Daoy (cell line): Measurements from ENCODE around the gene NHSL1. TPM values are rescaled to one million over a fixed set of nuclear protein-coding genes. Genes with fewer than 3 reads are reported as not detected.
"Not testable (repeated sequence)": the region's sequence is repeated elsewhere in the genome, so short reads cannot be mapped to it uniquely, and the experiment has no call there.

Experiments used
- DNase-seq: peaks from one replicate; pipeline ENCODE4 v3.0.0-alpha.2; 2015; ENCODE audit warnings: low read depth
- total RNA-seq: library from RNA; depleted of rRNA; stranded (reverse); fragments of >200 nt; shearing (Covaris generic); gene quantifications from 2 replicates; pipeline ENCODE4 v1.2.3, GENCODE V29; 2014

Gene NHSL1
- total RNA-seq, 1 experiment from 2014 or later = 4.2 TPM

DNA sequence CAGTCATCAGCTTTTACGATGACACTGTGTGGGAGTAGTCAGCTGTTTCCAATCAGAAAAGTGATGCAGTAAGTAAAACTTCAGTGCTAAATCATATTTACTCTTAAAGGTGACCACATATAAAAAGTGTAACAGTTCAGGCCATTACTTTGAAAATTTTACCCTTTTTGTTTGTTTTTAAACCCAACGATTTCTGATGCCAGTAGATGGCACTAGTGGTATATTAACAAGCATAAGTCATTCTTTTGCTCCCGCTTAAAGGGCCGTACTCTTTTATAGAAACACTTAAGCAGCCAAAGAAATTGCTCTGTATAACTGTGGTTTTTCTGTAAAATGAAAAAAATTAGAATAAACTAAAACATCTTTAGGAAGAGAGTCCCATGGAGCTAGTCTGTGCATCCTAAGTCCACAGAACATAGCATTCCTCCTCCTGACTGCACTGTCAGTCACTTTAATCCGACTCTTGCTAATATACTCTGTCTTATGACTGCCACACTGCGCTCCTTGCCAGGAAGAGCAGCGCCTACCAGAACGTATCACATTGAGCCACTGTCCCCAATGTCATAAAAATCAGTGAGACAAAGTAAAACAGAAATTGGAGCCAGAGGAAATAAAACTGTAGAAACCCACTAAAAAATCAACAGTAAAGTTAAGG lies 70.2 kb downstream of the NHSL1 start:
- no peak for DNase-seq

DNA sequence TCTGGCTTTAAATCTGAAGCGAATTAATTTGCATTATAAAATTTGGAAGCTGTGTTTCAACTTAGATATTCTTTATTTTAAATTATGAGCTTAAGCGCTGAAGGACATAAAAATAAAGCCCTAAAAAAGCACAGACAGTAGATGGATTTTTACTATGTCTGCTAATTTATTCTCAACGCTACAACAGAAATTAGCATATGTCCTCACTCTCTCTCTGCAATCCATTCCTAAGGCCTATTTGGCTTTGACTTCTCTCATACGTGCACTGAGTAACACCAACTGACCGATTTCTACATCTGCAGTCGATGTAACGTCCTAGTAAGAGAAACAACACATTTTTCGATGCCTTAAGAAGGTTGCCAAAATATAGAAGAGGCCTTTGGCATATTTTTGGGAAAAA lies 71.6 kb downstream of the NHSL1 start:
- DNase-seq = no peak

DNA sequence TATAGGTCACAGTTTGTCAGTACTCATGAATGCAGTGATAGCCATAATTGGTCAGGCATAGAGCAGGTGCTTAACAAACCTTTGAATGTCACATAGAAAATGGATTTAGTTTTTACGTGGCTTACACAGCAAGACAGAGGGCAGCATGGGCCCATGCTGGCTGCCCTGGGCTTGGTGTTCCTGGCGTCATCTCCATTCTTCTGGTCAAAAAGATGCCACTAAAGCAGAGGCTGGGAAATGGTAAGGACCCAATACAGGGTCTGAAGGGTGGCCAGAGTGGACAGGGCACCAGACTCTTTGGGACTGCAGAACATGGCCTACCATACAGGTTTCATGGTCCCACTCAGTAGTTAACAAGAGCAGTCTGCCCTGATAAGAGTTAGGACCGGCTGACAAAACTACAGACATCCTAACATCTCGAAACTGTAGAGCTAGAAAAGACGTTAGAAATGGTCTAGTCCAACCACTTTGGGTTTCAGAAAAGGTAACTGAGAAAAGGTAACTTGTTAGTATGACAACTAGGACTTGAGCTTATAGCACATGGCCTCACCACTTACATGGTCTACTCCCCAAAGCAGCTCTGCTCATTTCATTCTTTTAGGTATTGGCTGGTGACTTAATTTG lies 72.7 kb downstream of the NHSL1 start:
- no peak for DNase-seq

DNA sequence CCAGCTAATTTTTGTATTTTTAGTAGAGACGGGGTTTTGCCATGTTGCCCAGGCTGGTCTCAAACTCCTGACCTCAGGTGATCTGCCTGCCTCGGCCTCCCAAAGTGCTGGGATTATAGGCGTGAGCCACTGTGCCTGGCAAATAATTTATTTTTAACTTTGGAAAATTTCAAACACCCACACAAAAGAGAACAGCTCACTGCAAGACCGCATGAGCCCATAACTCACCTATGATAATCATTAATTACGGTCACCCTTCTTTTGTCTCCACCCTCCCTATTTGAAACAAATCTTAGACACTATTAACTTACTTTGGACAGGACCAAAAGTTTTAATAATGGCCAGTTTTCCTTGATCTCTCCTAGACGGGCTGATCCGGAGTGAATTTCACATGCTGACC lies 74.0 kb downstream of the NHSL1 start:
- DNase-seq = not testable (repeated sequence)

DNA sequence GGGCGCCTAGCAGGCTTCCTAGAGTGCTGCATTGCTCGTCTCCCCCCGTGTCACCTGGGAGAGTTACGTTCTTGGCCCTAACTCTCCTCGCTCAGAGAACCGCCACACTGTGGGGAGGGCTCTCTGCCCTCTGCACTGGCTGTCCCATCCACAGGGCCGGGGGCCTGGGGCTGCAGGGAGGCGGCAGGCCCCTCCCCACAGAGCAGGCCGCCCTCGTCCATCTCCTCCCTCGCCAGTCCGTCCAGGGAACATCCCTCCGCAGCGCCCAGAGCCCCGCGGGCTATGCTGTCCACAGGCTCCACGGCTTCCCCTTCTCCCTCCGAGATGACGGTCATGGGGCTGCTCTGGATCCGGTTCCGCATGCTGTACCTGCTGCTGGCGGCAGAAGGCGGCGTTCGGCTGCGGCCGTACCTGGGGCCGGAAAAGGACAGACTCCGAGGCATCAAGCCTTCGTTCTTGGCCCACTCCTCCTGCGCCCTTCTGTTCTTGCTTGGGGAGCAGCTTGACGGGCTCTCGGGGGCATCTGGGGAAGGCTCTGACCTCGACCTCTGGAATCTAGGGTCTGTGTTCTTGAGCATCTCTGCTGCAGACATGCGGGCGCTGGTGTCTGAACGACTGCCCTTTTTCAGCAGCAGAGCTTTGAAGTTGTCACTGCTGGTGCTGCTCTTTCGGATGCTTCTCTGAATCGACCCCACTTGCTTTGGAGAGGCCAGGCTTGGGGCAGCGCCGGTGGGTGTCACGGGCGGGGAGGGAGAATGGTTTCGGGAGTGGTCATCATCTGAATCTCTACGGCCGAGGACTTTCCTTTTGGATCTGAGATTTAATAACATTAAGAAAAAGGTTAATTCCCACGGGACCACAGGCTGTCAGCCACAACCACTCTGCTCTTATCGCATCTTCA lies 75.0 kb downstream of the NHSL1 start:
- DNase-seq = no peak

DNA sequence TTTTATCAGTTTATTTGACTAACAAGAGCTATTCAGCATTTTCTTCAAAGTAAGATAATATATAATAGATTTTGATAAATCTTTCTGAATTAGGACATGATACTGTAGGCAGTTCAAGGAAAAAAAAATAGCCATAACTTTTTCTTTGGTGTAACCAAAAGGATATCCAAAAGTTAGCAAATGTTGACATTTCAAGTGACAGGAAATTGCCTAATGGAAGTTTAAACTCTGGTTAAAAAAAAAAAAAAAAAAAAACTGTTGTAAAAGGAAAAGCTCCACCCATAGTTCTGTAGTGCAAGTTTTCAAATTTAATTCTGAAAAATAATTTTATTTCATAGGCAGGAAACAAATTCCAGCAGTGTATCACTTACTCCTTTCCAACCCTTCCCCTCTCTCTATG lies 76.4 kb downstream of the NHSL1 start:
- no peak for DNase-seq

DNA sequence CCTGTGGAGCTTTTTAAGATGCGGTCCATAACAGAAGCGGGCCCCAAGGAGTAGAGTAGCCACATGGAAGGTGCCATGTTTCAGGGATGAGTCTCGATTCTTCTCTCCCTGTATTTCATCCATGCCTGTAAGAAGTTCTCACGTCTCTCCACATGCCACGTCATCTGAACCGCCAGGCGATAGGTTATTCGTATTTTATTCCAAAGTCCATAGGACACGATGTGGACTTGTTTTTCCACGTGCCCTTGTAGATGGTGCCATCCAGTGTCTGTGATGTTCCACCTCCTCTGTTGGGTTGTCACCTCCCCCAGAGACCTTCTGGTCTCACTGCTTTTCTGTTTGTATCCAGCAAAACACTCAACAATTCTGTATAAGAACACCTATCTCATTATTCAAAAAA lies 77.7 kb downstream of the NHSL1 start:
- DNase-seq = no peak

DNA sequence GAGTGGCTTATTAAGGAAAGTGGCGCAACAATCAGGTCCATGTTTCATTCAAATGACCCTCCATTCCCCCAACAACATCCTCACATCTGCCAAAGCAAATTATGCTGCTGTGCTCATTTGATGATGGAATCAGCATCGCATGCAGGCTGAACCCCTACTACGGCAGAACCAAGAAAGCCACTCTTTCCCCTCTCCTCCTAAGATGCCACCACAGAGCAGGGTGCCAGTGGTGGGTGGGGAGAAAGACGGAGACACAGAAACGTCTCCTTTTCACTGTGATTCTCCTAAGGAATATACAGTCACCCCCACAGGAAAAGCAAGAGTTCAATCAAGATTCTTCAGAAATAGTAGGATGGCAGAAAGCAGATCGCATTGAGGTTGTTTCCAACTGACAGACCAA lies 78.2 kb downstream of the NHSL1 start:
- DNase-seq = no peak

DNA sequence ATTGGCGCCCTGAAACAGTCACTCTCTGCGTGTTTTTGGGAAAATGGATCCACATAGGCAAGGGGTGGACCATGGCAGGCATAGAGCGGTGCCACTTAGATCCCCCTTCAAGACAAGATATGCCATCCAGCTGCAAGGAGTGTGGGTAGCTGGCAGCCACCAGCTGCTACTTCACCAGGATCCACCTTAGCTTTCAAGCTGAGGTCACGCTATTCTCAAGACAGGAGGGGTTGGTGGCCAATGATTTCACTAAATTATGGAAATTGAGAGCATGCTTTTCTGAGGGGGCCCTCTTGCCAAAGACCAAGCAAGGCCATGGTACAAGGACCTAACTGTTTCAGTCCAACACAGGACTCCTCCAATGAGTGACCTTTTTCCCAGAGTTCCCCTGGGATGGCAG lies 78.9 kb downstream of the NHSL1 start:
- DNase-seq = no peak

DNA sequence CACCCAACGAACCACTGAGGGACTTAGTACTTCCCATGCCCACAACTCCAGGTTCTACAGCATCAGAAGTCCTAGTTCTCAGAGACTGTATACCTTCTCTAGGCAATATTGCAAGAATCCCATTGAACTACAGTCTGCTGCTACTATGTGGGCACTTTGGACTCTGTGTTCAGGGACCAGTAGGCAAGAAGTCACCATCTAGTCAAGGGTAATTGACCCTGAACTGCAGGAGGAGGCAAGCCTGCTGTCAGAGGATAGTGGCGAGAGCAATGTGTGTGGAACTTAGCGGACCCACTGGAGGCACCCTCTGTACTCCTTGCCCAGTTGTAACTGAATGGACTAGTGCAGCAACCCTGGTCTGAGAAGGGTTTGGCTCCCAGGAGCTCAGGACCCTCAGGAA lies 79.5 kb downstream of the NHSL1 start:
- DNase-seq = no peak

DNA sequence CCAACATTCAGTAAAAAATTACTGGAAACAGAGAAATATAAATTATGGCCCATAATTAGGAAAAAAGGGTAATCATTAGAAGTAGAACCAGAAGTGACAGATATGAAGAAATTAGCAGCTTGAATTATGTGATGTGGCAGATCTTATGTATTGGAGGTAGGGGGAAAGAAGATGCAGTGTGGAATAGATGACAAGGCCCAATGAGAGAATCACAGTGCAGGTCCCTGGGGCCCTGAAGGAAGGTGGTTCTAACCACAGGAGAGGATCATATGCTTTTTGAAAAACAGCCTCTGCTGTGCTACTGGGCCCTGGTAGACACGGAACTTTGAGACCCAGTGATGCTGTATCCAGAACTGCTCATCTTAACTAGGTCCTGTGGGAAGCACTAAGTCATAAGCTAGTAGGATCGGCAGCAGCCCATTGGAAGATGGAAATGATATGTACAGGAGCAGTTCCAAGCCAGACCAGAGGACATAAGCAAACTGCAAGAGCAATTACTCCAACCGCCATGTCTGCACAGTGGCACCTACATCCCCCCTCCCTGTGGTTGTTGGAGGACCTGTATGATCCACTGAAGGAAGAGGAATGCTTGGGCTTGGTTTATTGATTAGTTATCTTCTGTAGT lies 81.1 kb downstream of the NHSL1 start:
- DNase-seq = no peak

DNA sequence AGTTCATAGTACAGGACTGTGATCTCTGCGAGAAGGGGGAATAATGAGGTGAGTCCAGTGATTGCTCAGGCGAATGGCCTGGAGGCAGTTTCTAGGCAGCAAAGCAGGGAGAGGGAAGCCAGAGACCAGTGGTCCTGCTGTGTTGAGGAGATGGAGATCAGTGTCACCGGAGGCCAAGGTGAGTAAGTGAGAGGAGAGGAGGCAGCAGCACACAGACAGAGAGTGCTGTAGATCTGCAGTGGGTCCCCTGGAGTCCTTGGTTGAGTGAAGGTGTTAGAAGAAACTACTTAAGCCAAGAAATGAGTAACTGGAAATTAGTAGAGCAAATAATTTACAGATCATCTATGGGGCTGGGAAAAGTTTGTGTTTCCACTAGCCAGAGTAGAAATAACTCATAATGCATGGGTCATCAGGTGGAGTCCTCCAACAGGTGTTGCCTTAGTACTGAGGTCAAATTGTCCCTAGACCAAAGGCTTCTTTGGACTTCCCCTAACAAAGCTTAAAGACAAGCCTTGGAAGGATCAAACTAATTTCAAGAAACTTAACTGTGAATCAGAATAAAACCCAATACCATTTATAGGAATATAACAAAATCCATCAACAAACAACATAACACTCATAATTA lies 81.7 kb downstream of the NHSL1 start:
- no peak for DNase-seq

DNA sequence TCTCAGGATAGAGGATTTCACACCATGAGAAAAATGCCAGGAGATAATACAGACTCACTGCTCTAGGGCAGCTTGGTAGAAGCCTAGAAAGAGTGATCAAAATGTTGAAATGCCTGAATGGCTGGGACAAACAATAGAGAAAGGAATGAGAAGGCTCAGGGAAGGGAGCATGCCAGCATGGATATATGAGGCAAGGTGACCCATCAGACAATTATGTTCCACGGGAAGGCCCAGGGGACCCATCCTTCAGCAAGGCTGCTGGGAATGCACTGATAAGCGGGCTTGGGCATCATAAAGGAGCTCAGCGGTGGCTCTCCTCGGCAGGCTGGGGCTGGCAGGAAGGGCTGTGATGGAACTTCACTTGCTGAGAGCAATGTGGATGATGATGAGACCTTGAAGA lies 83.1 kb downstream of the NHSL1 start:
- DNase-seq = no peak

DNA sequence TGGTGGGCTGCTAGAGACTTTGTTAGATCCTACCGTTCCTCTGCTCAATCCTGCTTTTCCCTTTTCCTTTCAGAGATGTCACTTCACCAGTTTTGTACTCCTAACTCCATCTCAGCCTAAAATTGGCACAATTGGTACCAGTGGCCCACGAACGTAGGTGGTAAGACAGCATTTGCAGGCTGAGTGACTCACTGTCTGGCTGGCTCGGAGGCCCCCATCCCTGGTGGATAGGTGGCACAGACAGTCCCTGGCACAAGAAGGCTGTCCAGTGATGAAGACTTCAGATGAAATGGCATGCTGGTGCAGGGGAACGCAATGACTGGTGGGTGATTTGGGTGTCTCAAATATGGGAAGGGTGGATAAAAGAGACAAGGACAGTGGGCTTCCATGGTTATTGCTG lies 84.2 kb downstream of the NHSL1 start:
- no peak for DNase-seq

DNA sequence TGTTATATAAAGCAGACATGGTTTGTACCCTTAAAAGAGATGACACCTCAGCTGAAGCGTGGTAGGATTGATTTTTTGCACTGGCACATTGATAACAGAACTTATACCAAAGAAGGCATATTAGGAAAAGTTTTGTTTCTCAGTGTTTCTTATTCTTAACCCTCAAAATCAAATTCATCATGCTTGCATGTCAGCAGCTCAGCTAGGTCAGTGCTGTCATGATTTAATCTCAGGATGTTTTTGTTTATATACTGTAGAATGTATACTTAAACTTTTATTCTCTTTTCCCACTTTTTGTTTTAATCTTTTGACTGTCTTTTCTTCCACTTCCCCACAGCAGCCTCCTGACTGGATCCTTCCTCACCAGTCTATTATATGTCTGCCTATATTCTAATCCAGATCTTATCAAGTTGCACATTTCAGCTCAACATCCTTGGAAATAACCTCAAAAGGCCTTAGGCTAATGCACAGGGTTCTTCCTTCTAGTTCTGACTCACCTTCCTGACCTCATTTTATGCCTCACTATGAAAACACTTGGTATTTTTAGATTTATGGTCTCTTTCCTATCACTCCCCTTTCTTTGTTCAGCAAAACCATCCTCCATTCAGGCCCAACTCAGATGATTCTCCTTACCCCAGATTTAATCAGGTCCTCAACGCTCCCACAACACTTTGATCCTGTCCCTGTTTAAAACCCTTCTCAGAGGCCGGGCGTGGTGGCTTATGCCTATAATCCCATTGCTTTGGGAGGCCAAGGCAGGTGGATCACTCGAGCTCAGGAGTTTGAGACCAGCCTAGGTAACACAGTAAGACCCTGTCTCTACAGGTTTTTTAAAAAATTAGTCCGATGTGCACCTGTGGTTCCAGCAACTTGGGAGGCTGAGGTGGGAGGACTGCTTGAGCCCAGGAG lies 88.1 kb downstream of the NHSL1 start:
- DNase-seq = peak; percentile 81

DNA sequence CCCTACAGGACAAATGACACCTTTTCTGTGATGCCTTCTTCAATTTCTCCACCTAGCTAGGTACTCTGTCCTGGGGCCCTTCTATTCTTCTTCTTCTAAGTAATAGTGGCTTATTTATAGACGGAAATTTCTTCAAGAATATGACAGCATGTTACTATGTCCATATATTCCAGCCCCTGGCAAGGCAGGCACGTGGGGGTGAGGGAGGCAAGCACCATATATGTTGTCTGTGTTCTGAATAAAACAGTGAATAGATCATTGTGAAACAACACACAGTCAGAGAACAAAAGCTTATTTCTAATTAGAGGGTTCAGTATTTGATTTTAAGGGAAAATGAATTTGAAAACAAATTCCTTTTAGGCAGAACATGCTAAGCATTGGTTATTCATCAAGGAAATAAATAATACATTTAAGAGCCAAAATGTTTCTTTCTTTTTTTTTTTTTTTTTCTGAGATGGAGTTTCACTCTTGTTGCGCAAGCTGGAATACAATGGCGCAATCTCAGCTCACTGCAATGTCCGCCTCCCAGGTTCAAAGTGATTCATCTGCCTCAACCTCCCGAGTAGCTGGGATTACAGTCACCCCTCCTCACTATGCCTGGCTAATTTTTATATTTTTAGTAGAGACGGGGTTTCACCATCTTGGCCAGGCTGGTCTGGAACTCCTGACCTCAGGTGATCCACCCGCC lies 89.1 kb downstream of the NHSL1 start:
- DNase-seq = no peak

DNA sequence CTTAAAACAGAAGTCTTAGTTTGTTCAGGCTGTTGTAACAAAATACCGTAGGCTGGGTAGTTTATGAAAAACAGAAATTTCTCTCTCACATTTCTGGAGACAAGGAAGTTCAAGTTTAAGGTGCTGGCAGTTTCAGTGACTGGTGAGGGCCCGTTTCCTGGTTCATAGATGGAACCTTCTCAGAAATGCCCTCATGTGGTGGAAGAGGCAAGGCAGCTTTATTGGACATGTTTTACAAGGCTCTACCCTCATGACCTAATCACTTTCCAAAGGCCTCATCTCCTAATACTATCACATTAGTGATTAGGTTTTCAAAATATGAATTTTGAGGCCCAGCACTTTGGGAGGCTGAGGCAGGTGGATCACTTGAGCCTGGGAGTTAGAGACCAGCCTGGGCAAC lies 92.9 kb downstream of the NHSL1 start:
- DNase-seq = no peak

DNA sequence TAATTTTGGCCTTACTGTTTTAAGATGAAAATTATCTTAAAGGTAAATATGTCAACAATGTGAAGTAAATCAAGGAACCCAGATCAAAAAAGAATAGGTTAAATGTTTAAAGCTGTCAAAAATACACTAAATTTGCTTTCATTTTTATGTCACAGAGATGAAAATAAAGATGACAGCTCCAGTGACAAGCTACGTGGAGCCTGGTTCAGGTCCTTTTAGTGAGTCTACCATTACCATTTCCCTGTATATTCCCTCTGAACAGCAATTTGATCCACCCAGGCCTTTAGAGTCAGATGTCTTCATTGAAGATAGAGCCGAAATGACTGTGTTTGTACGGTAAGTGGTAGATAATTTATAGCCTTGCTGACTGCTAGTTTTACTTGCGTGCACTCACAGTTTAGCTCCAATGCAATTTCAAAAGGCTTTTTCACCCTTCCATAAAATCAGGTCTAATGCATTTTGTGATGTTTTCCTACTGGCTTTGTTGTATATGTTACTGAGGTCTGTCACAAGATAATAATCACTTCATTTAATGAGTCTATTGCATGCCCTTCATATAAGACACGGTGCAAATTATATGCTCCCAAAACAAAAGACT lies 93.4 kb downstream of the NHSL1 start:
- no peak for DNase-seq

DNA sequence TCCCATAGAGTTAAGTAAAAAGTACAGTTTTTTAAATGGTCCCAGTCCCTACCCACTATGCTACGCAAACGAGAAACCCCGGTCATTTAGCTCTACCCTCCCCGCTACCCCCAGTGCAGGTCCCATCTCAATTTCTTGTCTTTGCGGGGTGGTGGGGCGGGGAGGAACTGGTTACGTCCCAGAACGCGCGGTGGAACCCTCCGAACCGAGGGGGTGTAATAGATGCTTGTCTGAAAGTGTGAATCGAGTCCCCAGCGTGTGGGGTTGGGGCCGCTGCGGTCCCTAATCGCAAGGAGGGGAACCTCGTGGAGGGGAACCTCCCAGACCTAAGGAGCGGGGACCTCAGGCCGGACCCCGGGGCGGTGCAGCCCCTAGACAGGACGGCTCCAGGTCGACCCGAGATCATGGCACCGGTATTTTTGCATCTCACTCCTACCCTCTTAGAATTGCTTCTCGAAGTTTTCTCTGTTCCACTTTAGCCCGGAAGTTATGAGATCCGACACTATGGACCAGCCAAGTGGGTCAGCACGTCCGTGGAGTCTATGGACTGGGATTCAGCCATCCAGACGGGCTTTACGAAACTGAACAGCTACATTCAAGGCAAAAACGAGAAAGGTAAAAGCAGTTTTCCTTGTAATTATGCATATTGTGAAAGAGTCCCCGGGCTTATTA lies 94.5 kb downstream of the NHSL1 start:
- DNase-seq = no peak
